HCT116 (cell line): ENCODE results near the gene MSI2. TPM values are rescaled to one million over a fixed set of nuclear protein-coding genes. Genes with fewer than 3 reads are reported as not detected.

Experiments used
- ATAC-seq: fragments of 200-7000 bp; cut with Tn5 transposase; 2 replicates; pipeline ENCODE4 v1.9.1; 2020; ENCODE audit warnings: mild to moderate bottlenecking, moderate library complexity
- BruUV-seq: library from RNA; stranded (reverse); fragments of 400-500 nt; replicated peaks from 2 replicates; lab custom pipeline; 2021; lab: Mats Ljungman, UMichigan
- CTCF ChIA-PET: fragments of 300-600 bp; sonication (Branson Sonifier 250); formaldehyde crosslinking; loops from one replicate; lab custom pipeline; 2021; ENCODE audit warnings: antibody characterized with exemption; lab: Charles Lee
- POLR2A ChIA-PET: fragments of 300-600, 350-600 bp; sonication (Branson Sonifier 250); formaldehyde crosslinking; loops from one replicate; lab custom pipeline; 2021; ENCODE audit warnings: antibody characterized with exemption; lab: Charles Lee
- RAD21 ChIA-PET, 2 experiments: fragments of 300-600 bp; sonication (Branson Sonifier 250); formaldehyde crosslinking; loops; one replicate each; lab custom pipeline; 2023; ENCODE audit warnings: low total read pairs in 2 of 2; ENCODE audit not compliant: uncharacterized antibody in 2 of 2, unreplicated experiment in 2 of 2, low non-redundant PET in 1 of 2; lab: Charles Lee
- DNase-seq: peaks from one replicate; pipeline ENCODE4 v3.0.0-alpha.2; 2010; ENCODE audit warnings: low read depth, low spot score
- H2AFZ ChIP-seq: fragments of 200-600 bp; shearing (Covaris generic), sonication (generic); 2 replicates; pipeline ENCODE4 v1.6.1; 2017; ENCODE audit warnings: low read depth, mixed run types, mixed read lengths, antibody characterized with exemption, low read length; ENCODE audit not compliant: poor library complexity, severe bottlenecking
- H3K27ac ChIP-seq: 2 replicates; pipeline ENCODE4 v1.5.1; 2012; ENCODE audit warnings: low read depth, low read length
- H3K27me3 ChIP-seq: fragments of 200-600 bp; sonication (generic); 2 replicates; pipeline ENCODE4 v1.6.1; 2016; ENCODE audit warnings: mixed run types, low read length, mixed read lengths; ENCODE audit not compliant: insufficient read depth
- H3K36me3 ChIP-seq, 2 experiments: fragments of 200-500 bp in 1 of 2; fragments of 200-600 bp in 1 of 2; sonication (Bioruptor generic) in 1 of 2; sonication (generic) in 1 of 2; 2 replicates each; pipeline versions ENCODE4 v1.5.1 to v1.6.1; 2014 to 2016; ENCODE audit warnings: low read length in 2 of 2, inconsistent platforms in 1 of 2, mixed read lengths in 1 of 2, mixed run types in 1 of 2; ENCODE audit not compliant: insufficient read depth in 2 of 2, control insufficient read depth in 1 of 2
- H3K4me1 ChIP-seq, 2 experiments: fragments of 200-600 bp in 1 of 2; sonication (generic) in 1 of 2; 2 replicates each; pipeline versions ENCODE4 v1.5.1 to v1.6.1; 2012 to 2017; ENCODE audit warnings: low read length in 2 of 2, inconsistent platforms in 1 of 2, mild to moderate bottlenecking in 1 of 2, mixed read lengths in 1 of 2, mixed run types in 1 of 2, moderate library complexity in 1 of 2; ENCODE audit not compliant: insufficient read depth in 2 of 2, control insufficient read depth in 1 of 2
- H3K4me2 ChIP-seq: fragments of 200-600 bp; sonication (generic); 2 replicates; pipeline ENCODE4 v1.6.1; 2017; ENCODE audit warnings: mixed run types, low read length, mixed read lengths
- H3K4me3 ChIP-seq, 2 experiments: fragments of 200-600 bp in 1 of 2; sonication (generic) in 1 of 2; replicated peaks in 1 of 2; 2 replicates each; pipeline ENCODE4 v1.5.1; 2011 to 2016; ENCODE audit warnings: low read length in 2 of 2, control low read depth in 1 of 2, low read depth in 1 of 2, mild to moderate bottlenecking in 1 of 2, mixed read lengths in 1 of 2, mixed run types in 1 of 2
- H3K79me2 ChIP-seq: fragments of 200-600 bp; sonication (generic); 2 replicates; pipeline ENCODE4 v1.6.1; 2017; ENCODE audit warnings: mild to moderate bottlenecking, mixed run types, low read length, moderate library complexity, mixed read lengths; ENCODE audit not compliant: insufficient read depth
- H3K9ac ChIP-seq: fragments of 200-600 bp; sonication (generic); 2 replicates; pipeline ENCODE4 v1.6.1; 2016; ENCODE audit warnings: low read length, mixed read lengths
- H3K9me2 ChIP-seq: fragments of 200-600 bp; sonication (generic), shearing (Covaris generic); 2 replicates; pipeline ENCODE4 v1.6.1; 2017; ENCODE audit warnings: mixed run types, mild to moderate bottlenecking, moderate library complexity; ENCODE audit not compliant: insufficient read depth
- H3K9me3 ChIP-seq, 2 experiments: fragments of 200-500 bp in 1 of 2; fragments of 200-600 bp in 1 of 2; sonication (Bioruptor generic) in 1 of 2; sonication (generic) in 1 of 2; 2 replicates each; pipeline ENCODE4 v1.6.1; 2014 to 2017; ENCODE audit warnings: low read length in 2 of 2, mixed read lengths in 2 of 2, inconsistent platforms in 1 of 2, low read depth in 1 of 2, mild to moderate bottlenecking in 1 of 2, mixed run types in 1 of 2, moderate library complexity in 1 of 2; ENCODE audit not compliant: control insufficient read depth in 1 of 2, insufficient read depth in 1 of 2
- H4K20me1 ChIP-seq: fragments of 200-600 bp; sonication (generic), shearing (Covaris generic); 2 replicates; pipeline ENCODE4 v1.6.1; 2017; ENCODE audit warnings: mixed run types, mild to moderate bottlenecking, moderate library complexity; ENCODE audit not compliant: insufficient read depth
- CEBPB ChIP-seq: IDR thresholded peaks from 2 replicates; pipeline ENCODE4 v1.6.1; 2012; ENCODE audit warnings: low read depth
- CTCF ChIP-seq, 3 experiments: fragments of 200-600 bp in 1 of 3; sonication (generic) in 1 of 3; IDR thresholded peaks in 2 of 3; conservative IDR thresholded peaks in 1 of 3; 2 replicates each; pipeline ENCODE4 v1.5.1; 2012 to 2017; ENCODE audit warnings: low read depth in 2 of 3, low read length in 2 of 3, antibody characterized with exemption in 1 of 3, borderline replicate concordance in 1 of 3, control low read depth in 1 of 3, mild to moderate bottlenecking in 1 of 3, mixed read lengths in 1 of 3, mixed run types in 1 of 3, moderate library complexity in 1 of 3; ENCODE audit not compliant: insufficient read depth in 1 of 3
- MAX ChIP-seq: IDR thresholded peaks from 2 replicates; pipeline ENCODE4 v1.6.1; 2012
- POLR2A ChIP-seq: IDR thresholded peaks from 2 replicates; pipeline ENCODE4 v1.7.0; 2011; ENCODE audit warnings: borderline replicate concordance; ENCODE audit not compliant: insufficient read depth, insufficient read length; ENCODE audit errors: extremely low read depth
- REST ChIP-seq: IDR thresholded peaks from 2 replicates; pipeline ENCODE4 v1.6.1; 2012; ENCODE audit warnings: low read depth
- SIN3A ChIP-seq: IDR thresholded peaks from 2 replicates; pipeline ENCODE4 v1.6.1; 2012; ENCODE audit warnings: low read depth
- ZNF274 ChIP-seq: fragments of 200-500 bp; sonication (Bioruptor generic); IDR thresholded peaks from 2 replicates; pipeline ENCODE4 v1.6.1; 2014; ENCODE audit warnings: mild to moderate bottlenecking, low read depth, low read length, inconsistent platforms
- intact Hi-C: fragments of 100-400 bp; cut with micrococcal nuclease; formaldehyde crosslinking; loops from 2 replicates; pipeline ENCODE4 v1.10.0; 2022
- total RNA-seq: library from RNA; stranded (reverse); gene quantifications from one replicate; pipeline ENCODE4 v1.2.1, GENCODE V29; 2021; ENCODE audit not compliant: unreplicated experiment
- TF ChIP-seq, protein P1 (sequence below): IDR thresholded peaks from 2 replicates; pipeline ENCODE4 v1.6.1; 2012

Gene MSI2
- total RNA-seq, 1 experiment from 2014 or later: 137 TPM

DNA sequence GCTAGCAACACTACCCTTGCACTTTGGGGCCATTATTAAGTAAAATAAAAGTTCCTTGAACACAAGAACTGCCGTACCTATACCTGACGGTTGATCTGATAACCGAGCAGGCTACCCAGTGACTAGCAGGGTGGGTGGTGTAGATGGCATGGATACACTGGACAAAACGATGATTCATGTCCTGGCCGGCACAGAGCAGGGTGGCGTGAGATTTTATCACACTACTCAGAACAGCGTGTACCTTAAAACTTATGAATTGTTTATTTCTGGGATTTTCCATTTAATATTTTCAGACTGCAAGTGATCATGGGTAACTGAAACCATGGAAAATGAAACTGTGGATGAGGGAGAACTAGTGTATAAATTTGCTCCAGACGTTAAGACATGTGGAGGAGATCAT, 41.0 kb upstream of the MSI2 start:
- RAD21 ChIA-PET: no interaction called here
- POLR2A ChIA-PET: no interaction called here
- Histone ChIP-seq H3K27ac (no peak overlapping the region), H3K9me3 (no peaks in the 10 kb centered on the region), H4K20me1 (no peaks in the 10 kb centered on the region), H3K27me3 (no peaks in the 10 kb centered on the region), H3K4me2 (peak overlapping the region; percentile 39), H3K4me1 (peaks cover 7 to 24% of the 10 kb centered on the region in 2 experiments), H3K36me3 (no peaks in the 10 kb centered on the region), H3K4me3 (no peak overlapping the region), H3K79me2 (no peaks in the 10 kb centered on the region), H3K9me2 (no peaks in the 10 kb centered on the region), H3K9ac (no peak overlapping the region), H2AFZ (peak overlapping the region; percentile 49)
- CTCF ChIA-PET: no interaction called here
- no peak for DNase-seq
- TF ChIP-seq, protein P1, sequence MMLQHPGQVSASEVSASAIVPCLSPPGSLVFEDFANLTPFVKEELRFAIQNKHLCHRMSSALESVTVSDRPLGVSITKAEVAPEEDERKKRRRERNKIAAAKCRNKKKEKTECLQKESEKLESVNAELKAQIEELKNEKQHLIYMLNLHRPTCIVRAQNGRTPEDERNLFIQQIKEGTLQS: no peak
- no TSS peak for BruUV-seq
- ATAC-seq: peak; percentile 54
- intact Hi-C loops: no loop called here

GRCh38 chr17:57221366-57222350, 34.7 kb upstream of the MSI2 start:
- CTCF ChIA-PET: no interaction called here

More at GRCh38 chr17:57221366-57222350, 34.7 kb upstream of the MSI2 start:
- no peak overlapping the region for H3K4me3 ChIP-seq
- no peaks in the 10 kb centered on the region for H3K36me3 ChIP-seq
- POLR2A ChIA-PET: no interaction called here
- ATAC-seq (no peak), DNase-seq (no peak)
- RAD21 ChIA-PET: no interaction called here
- H3K27ac ChIP-seq: no peak overlapping the region
- intact Hi-C loops: no loop called here
- no peaks in the 10 kb centered on the region for H3K4me1 ChIP-seq
- no peaks in the 10 kb centered on the region for H3K9me2 ChIP-seq
- H2AFZ ChIP-seq: peak overlapping the region; percentile 19
- no peak overlapping the region for H3K4me2 ChIP-seq
- H3K9me3 ChIP-seq: peaks cover 9 to 14% of the 10 kb centered on the region in 2 experiments
- no peaks in the 10 kb centered on the region for H3K27me3 ChIP-seq
- TF ChIP-seq CEBPB: no peak
- TF ChIP-seq CTCF (IDR thresholded peaks at IDR 0.05 in 2 of 3, conservative IDR thresholded peaks at IDR 0.05 in 1 of 3; ENCODE audit: borderline replicate concordance in 1 of 3, insufficient read depth in 1 of 3, low read depth in 2 of 3, low read length in 2 of 3): no peak
- no peak for TF ChIP-seq ZNF274
- TF ChIP-seq POLR2A: no peak
- TF ChIP-seq SIN3A: no peak
- no peak for TF ChIP-seq MAX
- no peak for TF ChIP-seq REST
- H3K9ac ChIP-seq: no peak overlapping the region
- H3K79me2 ChIP-seq: no peaks in the 10 kb centered on the region
- H4K20me1 ChIP-seq: no peaks in the 10 kb centered on the region
- no TSS peak for BruUV-seq
